ENCODE data around the gene PTBP2. TPM values are rescaled to one million over a fixed set of nuclear protein-coding genes. Genes with fewer than 3 reads are reported as not detected.

Gene PTBP2
- total and polyA plus RNA-seq, 2 of the 8 experiments (the other 6 are each of a cell fraction or from before 2014, with no cell fraction given): 24.2 to 61.7 TPM

- WGBS, 2 experiments (ENCODE audit: extremely low coverage in 1 of 2, insufficient coverage in 1 of 2, insufficient read length in 1 of 2, insufficient replicate concordance in 2 of 2, low coverage in 1 of 2, low lambda C conversion rate in 2 of 2, missing lambda C conversion rate in 1 of 2): 92% methylated on average over 5 of the region's 5 CpGs; no CpG with 5 or more reads in 1 of the 2 experiments
- Histone ChIP-seq H3K27ac (ENCODE audit: low read depth, low read length) (no peak overlapping the region), H3K4me1 (replicated peaks in 1 of 4; ENCODE audit: control insufficient read depth in 3 of 4, insufficient read depth in 4 of 4, low read length in 3 of 4) (no peaks in the 10 kb centered on the region)
- no peak for TF ChIP-seq MAFK (IDR thresholded peaks at IDR 0.05; ENCODE audit: low read depth, low read length)
- TF ChIP-seq USF2 (IDR thresholded peaks at IDR 0.05; ENCODE audit: low read length): no peak
- TF ChIP-seq BCL11A (IDR thresholded peaks at IDR 0.05; ENCODE audit: low read depth in 2 of 2, low read length in 2 of 2): no peak
- TF ChIP-seq SIN3A (conservative IDR thresholded peaks at IDR 0.05 in 1 of 2, IDR thresholded peaks at IDR 0.05 in 1 of 2; ENCODE audit: low read depth in 1 of 2, low read length in 2 of 2): no peak
- no peak for TF ChIP-seq SRF (IDR thresholded peaks at IDR 0.05; ENCODE audit: low read depth, low read length)
- TF ChIP-seq PHF8 (conservative IDR thresholded peaks at IDR 0.05; ENCODE audit: low read depth, low read length): no peak
- no peak for TF ChIP-seq JUND (IDR thresholded peaks at IDR 0.05; ENCODE audit: low read length)
- no peak for TF ChIP-seq EP300 (IDR thresholded peaks at IDR 0.05; ENCODE audit: borderline replicate concordance in 1 of 2, low read depth in 2 of 2, low read length in 2 of 2)
- TF ChIP-seq POU5F1 (IDR thresholded peaks at IDR 0.05; ENCODE audit: low read depth, low read length): no peak
- no peak for TF ChIP-seq RBBP5 (IDR thresholded peaks at IDR 0.05; ENCODE audit: borderline replicate concordance, low read depth, low read length)
- TF ChIP-seq KDM4A (IDR thresholded peaks at IDR 0.05; ENCODE audit: low read depth, low read length, severe bottlenecking): no peak
- TF ChIP-seq SP1 (IDR thresholded peaks at IDR 0.05; ENCODE audit: low read depth, low read length): no peak
- no peak for TF ChIP-seq CTBP2 (IDR thresholded peaks at IDR 0.05; ENCODE audit: borderline replicate concordance, insufficient read depth, insufficient read length, low read length)
Observed at GRCh38 chr1:96863449-96863848, 141.9 kb downstream of the PTBP2 start.

More at GRCh38 chr1:96863449-96863848, 141.9 kb downstream of the PTBP2 start:
- H4K20me1 ChIP-seq (replicated peaks in 1 of 2; ENCODE audit: control insufficient read depth in 1 of 2, insufficient read depth in 2 of 2, low read length in 2 of 2): no peaks in the 10 kb centered on the region
- no peaks in the 10 kb centered on the region for H3K79me1 ChIP-seq (ENCODE audit: low read depth, low read length)
- no peaks in the 10 kb centered on the region for H3K36me3 ChIP-seq (ENCODE audit: control insufficient read depth in 2 of 4, insufficient read depth in 4 of 4, low read length in 3 of 4)
- H3K56ac ChIP-seq (replicated peaks; ENCODE audit: insufficient read length, low read depth, low read length): no peak overlapping the region
- no peak overlapping the region for H3K14ac ChIP-seq (ENCODE audit: insufficient read length)
- FAIRE-seq (no peak), DNase-seq (ENCODE audit: low read depth in 1 of 2, low spot score in 2 of 2) (no peak)
- H3K9ac ChIP-seq (replicated peaks in 1 of 4; ENCODE audit: extremely low read depth in 1 of 4, low read depth in 3 of 4, low read length in 3 of 4): no peak overlapping the region
- H2BK15ac ChIP-seq (ENCODE audit: low read length): no peak overlapping the region
- no peak overlapping the region for H4K8ac ChIP-seq (ENCODE audit: extremely low read depth, insufficient read depth, low read length)
- no peak overlapping the region; the same call in 1 of the 2 replicates for H2BK12ac ChIP-seq (ENCODE audit: low read depth, low read length)
- H3K23me2 ChIP-seq (ENCODE audit: low read depth, low read length): no peaks in the 10 kb centered on the region
- POLR2A ChIA-PET (ENCODE audit: partially characterized antibody): no interaction called here
- no peak overlapping the region for H3K4ac ChIP-seq (replicated peaks; ENCODE audit: insufficient read length, low read depth, low read length)
- H2BK120ac ChIP-seq (replicated peaks; ENCODE audit: low read depth, low read length): no peak overlapping the region
- H2AFZ ChIP-seq (ENCODE audit: low read length): no peak overlapping the region
- H3K23ac ChIP-seq (ENCODE audit: insufficient read length): no peak overlapping the region
- H3K79me2 ChIP-seq (ENCODE audit: control insufficient read depth in 1 of 2, insufficient read depth in 2 of 2, low read length in 2 of 2): no peaks in the 10 kb centered on the region
- H2BK20ac ChIP-seq (ENCODE audit: low read length): no peak overlapping the region
- H3K18ac ChIP-seq (ENCODE audit: extremely low read depth, low read length): no peak overlapping the region
- H4K5ac ChIP-seq (ENCODE audit: insufficient read length, low read depth, low read length): no peak overlapping the region
- no peak overlapping the region for H4K91ac ChIP-seq (replicated peaks; ENCODE audit: insufficient read length, low read length)
- no peaks in the 10 kb centered on the region for H3K27me3 ChIP-seq (replicated peaks in 1 of 4; ENCODE audit: control insufficient read depth in 3 of 4, extremely low read depth in 1 of 4, insufficient read depth in 3 of 4, low read length in 3 of 4)
- no peak overlapping the region for H2AK5ac ChIP-seq (ENCODE audit: low read depth, low read length)
- H3K4me3 ChIP-seq (ENCODE audit: extremely low read depth in 1 of 4, insufficient read depth in 2 of 4, low read depth in 3 of 4, low read length in 4 of 4): no peak overlapping the region
- no peak overlapping the region for H2BK5ac ChIP-seq (ENCODE audit: low read depth, low read length)
- CTCF ChIA-PET (ENCODE audit: partially characterized antibody): interaction anchor here (0.6 to 2.4 kb wide), 2 partner anchors 9 to 404 kb away, joined by 3 to 8 read pairs; no protein-coding TSS in a partner anchor
- no peak overlapping the region for H3K4me2 ChIP-seq (ENCODE audit: insufficient read depth in 1 of 2, low read depth in 2 of 2, low read length in 2 of 2)
- H3K9me3 ChIP-seq (ENCODE audit: insufficient read depth in 2 of 2, low read depth in 1 of 2, low read length in 1 of 2): peaks cover 0 to 4% of the 10 kb centered on the region in 2 experiments; a peak in 1 of 4 replicates

Data from H1 (cell line).